B cell (primary cell): ENCODE results near the gene STK33.

Experiments used
- EZH2 ChIP-seq: IDR thresholded peaks from 2 replicates; pipeline ENCODE4 v1.6.1; 2012; ENCODE audit warnings: borderline replicate concordance, low read depth, mild to moderate bottlenecking, moderate library complexity, low read length; ENCODE audit not compliant: insufficient read depth, poor library complexity, severe bottlenecking
- TF ChIP-seq, protein P1 (sequence below): fragments of 200-600 bp; IDR thresholded peaks from one replicate; pipeline ENCODE4 v1.8.0; 2022; ENCODE audit warnings: antibody characterized with exemption, mild to moderate bottlenecking

DNA sequence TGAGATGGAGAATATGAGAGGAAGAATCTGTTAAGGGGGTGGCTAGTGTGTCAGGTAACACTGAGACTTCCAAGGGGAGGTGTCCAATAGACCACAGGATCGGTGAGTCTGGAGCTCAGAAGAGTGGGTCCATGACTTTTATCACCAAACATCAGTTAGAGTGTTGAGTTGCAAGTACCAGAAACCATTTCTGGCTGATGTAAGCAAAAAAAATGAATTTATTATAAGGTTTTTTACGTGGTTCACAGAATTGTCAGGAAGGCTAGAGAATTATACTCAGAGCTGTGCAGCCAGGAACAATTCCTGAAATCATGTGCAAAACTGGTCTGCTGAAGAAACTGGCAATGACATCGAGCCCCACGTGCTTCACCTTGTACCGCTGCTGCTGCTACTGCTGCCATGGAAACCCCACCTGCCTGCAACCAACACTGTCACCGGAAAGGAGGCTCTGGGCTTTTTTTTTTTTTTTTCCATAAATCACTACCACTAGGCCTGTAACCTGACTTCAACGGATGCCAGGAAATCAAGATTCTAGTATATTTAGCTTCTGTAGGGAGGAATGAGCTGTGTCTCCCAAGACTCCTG is 16.6 kb upstream of the STK33 start:
- TF ChIP-seq, protein P1, sequence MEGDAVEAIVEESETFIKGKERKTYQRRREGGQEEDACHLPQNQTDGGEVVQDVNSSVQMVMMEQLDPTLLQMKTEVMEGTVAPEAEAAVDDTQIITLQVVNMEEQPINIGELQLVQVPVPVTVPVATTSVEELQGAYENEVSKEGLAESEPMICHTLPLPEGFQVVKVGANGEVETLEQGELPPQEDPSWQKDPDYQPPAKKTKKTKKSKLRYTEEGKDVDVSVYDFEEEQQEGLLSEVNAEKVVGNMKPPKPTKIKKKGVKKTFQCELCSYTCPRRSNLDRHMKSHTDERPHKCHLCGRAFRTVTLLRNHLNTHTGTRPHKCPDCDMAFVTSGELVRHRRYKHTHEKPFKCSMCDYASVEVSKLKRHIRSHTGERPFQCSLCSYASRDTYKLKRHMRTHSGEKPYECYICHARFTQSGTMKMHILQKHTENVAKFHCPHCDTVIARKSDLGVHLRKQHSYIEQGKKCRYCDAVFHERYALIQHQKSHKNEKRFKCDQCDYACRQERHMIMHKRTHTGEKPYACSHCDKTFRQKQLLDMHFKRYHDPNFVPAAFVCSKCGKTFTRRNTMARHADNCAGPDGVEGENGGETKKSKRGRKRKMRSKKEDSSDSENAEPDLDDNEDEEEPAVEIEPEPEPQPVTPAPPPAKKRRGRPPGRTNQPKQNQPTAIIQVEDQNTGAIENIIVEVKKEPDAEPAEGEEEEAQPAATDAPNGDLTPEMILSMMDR: no peak
- TF ChIP-seq EZH2: no peak
